Hippocampal formation (tissue), 2 donors: ENCODE data around the gene DHPS.
A peak's percentile ranks its signal among the peaks of the same experiment; 100 is the strongest.

Experiments used
- DNase-seq, 2 donors: peaks; one replicate each; lab custom pipeline; 2025; lab: John Stamatoyannopoulos, UW

DHPS gene

DNA sequence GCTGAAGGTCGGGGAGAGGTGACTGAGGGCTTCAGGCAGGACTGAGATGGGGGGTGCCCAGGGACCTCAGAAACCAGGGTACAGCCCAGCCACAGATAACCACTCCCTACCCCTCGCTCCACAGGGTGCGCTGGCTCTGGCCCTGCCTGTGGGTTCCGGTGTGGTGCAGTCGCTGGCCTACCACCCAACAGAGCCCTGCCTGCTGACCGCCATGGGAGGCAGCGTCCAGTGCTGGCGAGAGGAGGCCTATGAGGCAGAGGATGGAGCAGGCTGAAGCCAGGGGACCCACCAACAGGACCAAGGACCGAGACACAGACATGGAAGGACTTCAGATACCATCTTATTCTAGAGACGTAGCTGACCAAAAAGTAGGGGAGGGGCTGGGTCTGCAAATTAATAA lies 6.3 kb downstream of the DHPS start:
- DNase-seq = no peak

DNA sequence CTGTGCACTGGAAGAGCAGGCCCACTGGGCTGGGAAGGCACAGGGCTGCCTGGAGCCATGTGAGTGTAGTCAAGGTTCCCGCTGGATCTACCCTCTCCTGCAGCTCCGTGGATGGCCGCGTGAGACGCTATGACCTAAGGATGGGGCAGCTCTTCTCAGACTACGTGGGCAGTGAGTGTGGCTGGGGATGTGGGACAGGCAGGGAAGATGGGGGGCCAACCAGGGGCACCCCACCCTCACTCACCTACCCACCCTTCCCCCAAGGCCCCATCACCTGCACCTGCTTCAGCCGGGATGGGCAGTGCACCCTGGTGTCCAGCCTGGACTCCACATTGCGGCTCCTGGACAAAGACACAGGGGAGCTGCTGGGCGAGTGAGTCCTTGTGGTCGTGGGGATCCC lies 8.9 kb downstream of the DHPS start:
- DNase-seq = no peak

DNA sequence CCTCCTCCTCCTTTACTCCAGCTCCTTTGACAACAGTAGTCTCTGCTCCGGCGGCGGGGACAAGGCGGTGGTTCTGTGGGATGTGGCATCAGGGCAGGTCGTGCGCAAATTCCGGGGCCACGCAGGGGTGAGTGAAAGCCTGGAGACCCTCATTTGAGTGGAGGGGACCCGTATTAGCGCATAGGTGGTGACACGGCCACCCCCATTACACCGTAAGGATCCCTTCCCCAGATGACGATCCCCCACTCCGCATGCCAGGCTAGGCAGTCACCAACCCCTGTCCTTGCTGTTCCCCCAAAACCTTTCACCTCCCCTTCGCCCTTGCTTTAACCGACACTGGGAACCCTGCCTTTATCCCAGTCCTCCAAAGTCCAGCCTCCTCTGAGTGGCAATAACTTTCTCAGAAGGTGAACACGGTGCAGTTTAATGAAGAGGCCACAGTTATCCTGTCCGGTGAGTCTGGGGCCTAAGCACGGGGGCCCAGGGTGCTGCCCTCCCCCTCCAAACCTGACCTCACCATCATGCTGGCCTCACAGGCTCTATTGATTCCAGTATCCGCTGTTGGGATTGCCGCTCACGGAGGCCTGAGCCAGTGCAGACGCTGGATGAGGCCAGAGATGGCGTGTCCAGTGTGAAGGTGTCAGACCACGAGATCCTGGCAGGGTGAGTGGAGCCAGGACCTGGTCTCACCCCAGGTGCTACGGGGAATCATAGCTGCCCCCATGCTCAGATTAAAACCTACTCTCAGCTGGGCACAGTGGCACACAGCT lies 11.3 kb downstream of the DHPS start:
- DNase-seq = no peak

DNA sequence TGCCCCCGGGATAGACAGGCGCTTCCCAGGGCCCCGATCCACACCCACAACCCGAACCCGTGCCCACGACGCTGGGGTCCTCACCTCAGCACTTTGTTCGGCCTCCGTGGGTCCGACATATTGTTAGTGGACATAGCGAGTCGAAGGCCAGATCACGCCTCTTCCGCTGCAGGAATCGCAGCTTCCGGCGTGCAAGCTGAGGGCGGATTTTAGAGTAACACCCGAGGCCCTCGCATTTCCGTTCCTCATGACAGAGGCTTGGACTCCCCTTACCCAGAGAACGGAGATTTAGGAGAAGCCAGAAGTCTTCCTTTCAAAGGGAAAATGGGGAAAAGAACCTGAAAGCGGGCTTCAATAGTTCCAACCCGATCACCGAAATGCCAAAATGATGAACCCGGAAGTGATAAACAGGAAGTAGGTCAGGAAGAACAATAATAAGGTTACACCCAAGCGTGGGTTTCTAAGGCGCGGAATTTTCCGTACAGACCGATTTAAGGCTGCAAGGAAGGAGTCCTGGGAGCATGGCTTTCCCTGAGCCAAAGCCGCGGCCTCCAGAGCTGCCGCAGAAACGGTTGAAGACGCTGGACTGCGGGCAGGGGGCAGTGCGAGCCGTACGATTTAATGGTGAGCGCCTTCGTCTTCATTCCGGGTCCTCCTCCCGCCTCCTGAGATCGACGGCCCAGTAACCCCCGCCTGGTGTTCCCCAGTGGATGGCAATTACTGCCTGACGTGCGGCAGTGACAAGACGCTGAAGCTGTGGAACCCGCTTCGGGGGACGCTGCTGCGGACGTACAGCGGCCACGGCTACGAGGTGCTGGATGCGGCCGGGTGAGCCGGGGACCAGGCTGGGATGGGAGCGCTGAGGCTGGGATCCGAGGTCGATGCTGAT lies 12.2 kb downstream of the DHPS start:
- DNase-seq = peak; percentile 72 to 95

DNA sequence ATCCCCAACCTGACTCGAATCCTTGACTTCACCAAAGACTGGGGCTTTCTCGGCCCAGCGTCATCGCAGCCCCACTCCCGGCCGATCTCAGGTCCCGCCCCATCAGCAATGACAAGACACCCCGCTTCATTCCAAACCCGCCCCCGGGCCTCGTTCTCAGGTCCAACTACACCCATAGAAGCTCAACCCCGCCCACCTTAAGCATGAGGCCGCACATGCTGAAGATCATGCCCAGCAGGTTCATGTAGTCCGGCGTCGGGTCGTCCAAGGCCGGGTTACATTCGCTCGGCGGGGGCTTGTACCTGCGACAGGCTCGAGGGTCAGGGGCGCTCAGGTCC lies 12.8 kb downstream of the DHPS start:
- DNase-seq = no peak

DNA sequence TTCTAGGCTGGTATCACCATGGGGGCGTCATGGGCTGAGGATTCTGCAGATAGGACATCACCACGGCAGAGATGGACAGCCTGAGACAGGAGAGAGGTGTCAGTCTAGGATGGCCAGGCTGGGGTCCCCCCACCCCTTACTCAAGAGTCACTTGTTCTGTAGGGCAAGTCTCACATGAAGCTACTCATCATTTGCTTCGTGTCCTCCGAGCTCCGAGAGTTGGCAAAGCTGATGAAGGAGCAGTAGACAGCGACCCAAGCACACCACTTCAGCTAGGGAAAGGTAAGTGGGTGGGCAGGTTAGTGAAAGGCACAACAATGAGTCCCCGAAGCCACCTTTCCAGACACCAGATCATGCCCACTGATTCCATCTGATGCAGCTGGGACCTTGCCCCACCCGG lies 13.3 kb downstream of the DHPS start:
- no peak for DNase-seq

DNA sequence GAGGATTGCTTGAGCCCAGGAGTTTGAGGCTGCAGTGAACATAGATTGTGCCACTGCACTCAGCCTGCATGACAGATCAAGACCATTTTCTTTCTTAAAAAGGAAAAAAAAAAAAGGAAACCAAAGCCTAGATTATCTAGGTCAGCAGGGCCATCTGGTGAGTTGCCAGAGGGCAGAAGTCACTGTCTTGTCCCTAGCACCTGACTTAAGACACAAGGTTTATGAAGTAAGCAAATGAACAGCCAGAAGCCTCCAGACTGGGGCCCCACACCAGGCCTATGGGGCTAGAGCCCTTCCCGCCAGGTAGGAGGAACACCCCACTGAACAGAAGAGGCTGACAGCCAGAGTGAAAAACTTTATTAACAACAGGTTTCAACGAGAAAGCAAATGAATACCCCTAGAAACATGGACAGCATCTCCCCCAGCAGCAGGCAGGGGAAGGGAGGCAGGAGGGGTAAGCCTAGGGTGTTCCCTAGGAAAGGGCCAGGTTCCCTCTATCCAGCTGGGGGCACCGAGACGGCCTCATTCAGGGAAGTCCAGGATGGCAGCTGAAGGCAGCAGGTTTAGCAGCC lies 13.9 kb downstream of the DHPS start:
- no peak for DNase-seq

DNA sequence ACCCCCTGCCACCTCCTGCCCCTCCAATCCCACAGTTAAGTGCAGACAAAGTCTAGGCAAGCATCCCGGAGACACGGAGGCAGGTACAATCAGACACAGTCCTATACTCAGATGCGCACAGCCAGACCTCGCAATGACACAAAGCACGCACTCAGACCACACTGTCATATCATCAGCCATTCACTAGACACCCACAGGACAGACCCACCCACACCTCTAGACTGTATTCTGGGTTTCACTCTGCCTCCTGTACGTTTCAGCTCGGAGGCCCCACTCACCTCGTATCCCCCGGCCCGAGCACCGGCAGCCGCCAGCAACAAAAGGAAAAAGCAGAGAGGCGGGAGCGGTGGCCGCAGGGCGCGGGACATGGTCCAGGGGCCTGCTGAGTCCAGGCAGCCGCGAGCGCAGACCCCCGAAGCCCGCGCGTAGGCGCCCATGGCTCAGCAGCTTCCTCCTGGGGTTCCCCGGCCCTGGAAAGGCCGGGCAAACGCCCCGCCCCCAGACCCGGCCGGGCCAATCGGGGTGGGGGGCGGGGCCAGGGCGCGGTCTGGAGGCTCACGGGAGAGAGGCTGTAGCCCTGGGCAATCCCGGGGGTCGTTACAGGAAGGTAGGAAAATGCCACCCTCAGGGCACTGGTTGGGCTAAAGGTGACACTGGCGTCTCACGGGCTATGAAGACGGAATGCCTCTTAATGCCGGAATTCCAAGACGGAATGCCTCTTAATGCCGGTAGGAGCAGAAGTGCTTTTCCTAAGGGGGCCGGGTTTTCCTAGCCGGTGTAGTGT lies 15.2 kb downstream of the DHPS start, which contains the start of the genes MAN2B1 and WDR83:
Gene MAN2B1 (minus strand): TSS at position 478 of the 784 bp plus-strand sequence. CDS start 41 bp downstream, at position 437.
Gene WDR83 (plus strand): TSS at position 543 of the 784 bp plus-strand sequence. CDS start 2,984 bp downstream, outside the sequence.
- DNase-seq = peak; percentile 57 to 68

DNA sequence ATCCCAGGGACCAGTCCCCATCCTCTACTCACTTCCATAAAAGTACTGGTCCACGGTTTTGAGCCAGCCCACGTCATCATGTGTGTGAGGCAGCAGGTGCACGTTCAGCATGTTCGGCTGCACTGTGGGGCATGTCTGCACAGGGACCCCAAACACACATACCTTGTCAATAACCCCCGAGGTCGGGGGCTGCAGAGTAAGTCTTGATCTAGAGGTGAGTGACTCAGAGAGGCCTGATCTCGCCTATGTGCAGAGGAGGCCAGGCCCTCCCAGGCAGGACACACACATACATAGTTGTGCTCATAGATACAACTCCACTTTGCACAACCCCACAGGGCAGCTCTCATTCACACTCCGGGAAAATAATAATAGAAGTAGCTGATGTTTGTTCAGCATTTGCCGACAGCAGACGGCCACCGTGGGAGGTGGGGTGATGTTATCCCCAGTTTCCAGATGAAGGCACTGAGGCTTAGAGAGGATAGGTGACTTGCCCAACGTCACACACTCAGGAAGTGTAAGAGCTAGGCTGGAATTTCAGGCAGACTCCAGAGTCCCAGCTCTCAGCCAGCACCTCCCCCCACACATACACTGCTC lies 15.9 kb downstream of the DHPS start:
- no peak for DNase-seq

DNA sequence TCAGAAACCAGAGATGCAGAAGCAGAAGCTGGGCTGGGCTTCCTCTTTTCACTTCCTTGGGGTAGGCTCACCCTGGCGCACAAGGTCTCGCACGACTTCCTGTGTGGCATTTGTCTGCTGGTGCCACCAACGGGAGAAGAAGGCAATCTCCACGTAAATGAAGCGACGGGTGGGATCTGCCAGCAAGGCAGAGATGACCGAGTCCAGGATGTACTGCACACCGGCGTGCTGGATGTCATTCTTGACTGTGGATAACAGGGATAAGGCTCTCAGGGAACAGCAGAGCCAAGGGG lies 16.5 kb downstream of the DHPS start:
- DNase-seq = peak; percentile 12 to 42

DNA sequence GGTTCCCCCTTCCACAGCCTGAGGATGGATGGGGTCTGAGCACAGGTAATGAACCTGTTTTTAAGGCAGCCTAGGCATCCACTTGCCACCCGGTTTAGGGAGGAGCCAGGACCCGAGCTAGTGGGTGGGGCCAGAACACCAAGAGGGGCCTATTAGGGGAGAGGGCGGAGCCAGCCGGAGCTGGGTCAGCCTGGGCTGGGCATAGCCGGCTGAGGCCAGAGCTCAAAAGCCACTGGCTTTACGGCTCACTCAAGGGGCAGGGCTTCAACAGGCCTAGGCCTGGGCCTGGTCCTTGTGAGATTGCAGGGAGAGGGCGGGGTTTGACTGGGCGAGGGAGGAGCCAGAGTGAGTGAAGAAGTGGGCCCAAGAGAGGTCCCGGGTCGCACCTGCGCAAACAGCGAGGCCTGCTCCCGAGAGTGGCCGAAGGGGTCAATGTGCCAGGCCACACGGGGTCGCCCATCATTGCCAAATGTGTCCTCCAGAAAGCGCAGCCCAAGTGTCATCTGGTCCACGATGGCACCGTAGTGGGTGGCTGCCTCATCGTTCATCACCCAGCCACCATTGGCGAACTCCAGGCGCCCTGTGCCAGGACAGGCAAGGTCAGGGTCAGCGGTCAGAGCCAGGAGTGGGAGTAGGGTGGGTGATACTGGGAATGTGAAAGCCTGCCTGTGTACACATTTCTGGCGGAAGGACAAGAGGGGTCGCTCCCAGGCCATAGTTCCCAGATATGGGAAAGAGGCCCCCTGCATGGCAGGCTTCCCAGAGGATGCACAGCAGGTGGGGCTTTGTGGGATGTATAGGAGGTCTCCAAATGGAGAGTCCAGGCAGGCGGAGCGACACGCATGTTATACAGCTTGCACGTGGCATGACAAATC lies 17.0 kb downstream of the DHPS start:
- DNase-seq = no peak

DNA sequence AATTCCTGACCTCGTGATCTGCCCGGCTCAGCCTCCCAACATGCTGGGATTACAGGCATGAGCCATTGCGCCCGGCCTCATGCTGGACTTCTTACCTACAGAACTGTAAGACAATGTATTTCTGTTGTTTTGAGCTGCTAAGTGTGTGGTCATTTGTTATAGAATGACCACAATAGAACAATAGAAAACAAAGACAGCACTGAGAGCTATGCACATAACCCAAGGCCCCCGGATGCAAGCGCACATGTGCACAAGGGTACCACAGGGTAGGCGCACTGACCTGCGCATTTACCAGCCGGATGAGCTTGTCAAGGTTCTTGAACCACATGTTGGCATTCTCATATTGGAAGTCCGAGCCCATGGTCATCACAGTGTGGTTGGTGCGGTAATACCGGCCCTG lies 20.7 kb downstream of the DHPS start:
- DNase-seq = peak; percentile 12 to 13

DNA sequence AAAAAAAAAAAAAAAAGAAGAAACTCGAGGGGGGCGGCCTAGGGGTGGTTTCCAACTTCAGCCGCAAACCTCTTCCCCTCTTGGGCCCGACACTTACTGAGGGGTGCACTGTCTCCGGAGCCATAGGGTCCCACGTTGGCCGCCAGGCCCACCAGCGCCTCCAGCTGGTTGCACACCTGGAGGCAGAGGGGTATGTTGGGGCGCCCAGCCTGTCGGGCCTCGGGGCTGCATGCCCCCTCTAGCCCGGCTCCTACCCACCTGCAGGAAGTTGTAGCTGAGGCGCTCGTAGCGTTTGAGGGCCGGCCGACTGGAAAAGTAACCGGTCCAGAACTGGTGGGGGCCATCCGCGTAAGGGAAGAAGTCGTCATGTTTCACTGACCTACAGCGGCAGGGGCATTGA lies 23.7 kb downstream of the DHPS start:
- no peak for DNase-seq

DNA sequence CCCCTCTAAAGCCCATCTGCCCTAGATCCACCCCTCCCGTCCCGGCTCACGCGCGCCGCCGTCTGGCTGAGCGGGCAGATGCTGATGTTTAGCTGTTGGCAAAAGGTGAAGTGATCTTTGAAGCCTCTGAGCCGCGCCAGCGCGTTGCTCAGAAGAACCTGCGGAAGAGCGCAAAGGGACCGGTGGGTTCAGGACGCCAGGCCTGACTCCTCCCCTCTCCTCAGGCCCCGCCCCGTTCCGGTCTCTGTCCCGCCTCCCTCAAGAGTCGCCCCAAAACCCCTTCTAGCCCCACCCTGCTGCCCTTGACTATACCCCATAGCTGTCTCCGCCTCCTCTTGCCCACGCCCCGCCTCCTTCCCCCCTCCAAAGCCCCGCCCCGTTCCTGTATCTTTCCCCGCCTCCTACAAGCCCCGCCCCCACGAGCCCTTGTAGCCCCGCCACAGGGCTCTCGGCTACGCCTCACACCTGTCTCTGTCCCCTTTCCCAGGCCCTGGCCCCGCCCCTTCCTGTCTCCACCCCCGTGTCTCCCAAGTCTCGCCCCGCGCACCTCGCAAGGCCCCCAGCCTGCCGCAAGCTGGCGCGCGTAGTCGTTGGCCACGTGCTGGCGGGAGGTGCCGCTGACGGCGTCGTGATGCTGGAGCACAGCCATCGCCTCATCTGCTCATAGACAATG lies 24.6 kb downstream of the DHPS start:
- DNase-seq = no peak

DNA sequence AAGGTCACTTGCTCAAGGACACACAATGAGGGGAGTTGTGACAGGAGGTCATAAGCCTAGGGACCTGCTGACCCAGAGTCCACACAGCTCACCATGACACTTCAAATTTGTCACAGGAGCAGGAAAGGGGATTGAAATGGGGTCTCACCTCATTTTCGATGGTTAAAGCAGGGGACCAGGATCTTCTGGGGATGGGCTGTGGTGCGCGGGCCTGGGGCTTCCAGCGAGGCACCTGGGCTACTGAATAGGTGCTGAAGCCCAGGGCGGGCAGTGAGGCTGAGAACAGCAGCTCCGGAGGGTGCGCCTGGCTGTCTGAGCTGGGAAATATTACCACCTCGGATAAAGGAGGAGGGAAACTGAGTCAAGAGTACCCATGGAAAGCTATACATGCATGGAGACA lies 26.1 kb downstream of the DHPS start:
- no peak for DNase-seq

DNA sequence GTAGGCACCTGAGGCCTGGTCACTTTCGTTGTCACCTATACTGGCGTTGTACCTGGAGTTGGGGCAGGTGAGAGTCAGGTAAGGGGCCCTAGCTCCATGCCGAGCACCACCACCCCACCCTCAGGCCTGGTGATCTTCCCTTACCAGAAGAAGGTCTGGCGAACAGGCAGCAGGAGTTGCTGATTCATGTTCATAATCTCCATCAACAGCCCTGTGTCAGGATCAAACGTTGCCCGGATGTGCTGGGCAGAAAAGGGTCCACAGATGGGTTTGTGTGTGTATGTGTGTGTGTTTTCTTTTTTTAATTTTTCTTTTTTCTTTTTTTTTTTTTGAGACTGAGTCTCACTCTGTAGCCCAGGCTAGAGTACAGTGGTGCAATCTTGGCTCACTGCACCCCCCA lies 29.5 kb downstream of the DHPS start:
- no peak for DNase-seq

DNA sequence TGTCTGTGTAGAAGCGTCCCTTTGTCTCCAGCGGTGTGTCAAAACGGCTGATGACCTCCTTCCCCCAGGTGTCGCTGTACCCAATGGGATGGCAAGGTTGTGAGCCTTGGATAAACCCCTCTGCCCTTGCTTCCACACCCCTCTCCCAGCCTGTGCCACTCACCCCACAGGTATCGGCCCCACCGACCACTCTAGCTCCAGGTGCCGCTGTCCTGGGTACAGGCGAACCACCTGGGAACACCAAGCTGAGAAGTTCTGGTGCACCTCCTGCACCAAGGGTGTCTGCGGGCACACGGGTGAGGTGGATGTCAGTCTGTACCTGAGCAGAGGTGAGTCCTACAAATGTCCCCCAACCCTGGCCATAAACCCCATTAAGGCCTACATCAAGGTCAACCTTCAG lies 31.7 kb downstream of the DHPS start:
- DNase-seq = no peak

DNA sequence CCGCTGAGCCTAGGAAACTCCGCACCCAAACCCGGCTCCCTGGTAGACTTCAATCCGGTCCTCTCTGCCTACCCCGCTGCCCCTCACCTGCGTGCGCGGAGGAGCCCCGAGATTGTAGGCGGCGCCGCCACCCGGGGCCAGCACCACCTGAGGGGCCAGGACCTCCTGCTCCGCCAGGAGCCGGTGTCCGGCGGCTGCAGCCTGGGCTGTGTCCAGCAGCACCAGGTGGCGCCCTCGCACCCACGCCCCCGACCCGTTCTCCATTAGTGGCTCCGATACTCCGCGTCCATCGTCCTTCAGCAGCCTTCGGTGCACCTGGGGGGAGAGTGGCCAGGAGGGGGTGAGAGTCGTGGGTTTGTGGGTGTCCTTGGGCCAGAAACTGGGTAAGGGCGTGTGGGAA lies 33.6 kb downstream of the DHPS start:
- DNase-seq = no peak

DNA sequence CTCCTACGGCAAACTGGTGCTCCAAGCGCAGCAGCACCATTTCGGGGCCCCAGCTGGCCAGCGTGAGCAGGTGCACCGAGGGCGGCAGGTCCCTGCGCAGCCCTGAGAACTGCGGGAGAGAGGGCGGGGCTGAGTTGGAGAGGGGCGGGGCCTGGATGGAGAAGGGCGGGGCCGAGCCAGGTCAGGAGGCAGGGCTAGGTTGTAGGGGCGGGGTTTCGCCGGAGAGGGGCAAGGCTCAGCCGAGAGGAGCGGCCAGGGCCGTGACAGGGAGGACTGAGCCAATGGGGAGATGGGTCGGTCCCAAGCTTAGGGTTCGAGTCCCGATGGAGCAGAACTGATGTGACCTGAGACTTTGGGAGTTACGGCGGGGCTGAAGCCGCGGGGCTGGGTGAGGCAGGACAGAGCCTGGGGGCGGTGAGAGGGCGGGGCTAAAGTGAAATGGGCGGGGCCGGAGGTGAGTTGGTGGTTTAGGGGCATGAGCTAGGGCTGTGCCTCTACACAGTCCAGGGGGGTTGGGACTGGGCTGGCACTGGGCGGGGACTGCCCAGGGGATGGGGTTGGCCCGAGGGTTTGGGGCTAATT lies 34.1 kb downstream of the DHPS start:
- DNase-seq = peak in 1 of 2 donors; percentile 22

DNA sequence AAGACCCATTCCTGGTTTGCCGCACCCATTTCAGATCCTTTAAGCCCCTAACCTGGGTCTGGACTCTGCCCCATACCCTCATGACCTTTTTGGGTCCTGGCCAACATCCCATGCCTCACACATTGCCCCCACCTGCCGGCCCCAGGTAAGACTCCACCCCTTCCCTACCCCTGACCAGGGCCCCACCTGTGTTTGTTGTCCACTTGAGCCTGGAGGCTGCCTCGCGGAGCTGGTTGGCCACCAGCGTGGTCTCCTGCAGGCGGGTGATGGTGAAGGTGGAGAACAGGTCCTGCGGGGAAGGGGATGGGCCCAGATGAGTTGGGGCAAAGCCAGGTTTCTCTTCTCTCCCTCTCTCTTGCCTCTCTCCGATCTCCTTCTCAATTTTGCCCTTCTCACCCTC lies 34.6 kb downstream of the DHPS start:
- DNase-seq = no peak
